ENCODE data around the gene BMX.

The BMX gene

DNA sequence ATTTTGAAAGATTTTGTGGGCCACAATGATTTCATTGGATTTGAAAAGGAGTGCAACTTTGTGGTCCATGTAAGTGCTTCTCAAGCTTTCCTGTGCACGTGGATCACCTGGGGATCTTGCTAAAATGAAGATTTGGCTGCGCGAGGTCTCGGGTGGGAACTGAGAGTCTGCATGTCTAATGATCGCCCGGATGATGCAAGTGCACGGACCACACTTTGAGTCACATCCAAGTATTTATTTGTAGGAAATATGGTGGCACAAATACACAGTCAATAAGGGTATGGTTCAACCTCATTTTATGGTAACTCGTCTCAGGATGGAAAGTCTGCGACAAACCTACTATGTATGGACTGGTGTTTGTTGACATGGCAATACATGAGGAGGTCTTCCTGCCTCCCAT lies 899 bp downstream of the BMX start:
- Histone ChIP-seq H3K9ac (ENCODE audit: low read length) (no peak overlapping the region), H3K79me2 (ENCODE audit: low read length) (no peaks in the 10 kb centered on the region), H3K9me3 (ENCODE audit: insufficient read depth, low read length) (no peaks in the 10 kb centered on the region), H4K20me1 (ENCODE audit: insufficient read depth, low read length) (no peaks in the 10 kb centered on the region), H3K27ac (ENCODE audit: low read length) (no peak overlapping the region), H3K27me3 (ENCODE audit: low read depth, low read length) (no peaks in the 10 kb centered on the region), H3K36me3 (replicated peaks; ENCODE audit: low read depth, low read length) (no peaks in the 10 kb centered on the region), H3K4me2 (ENCODE audit: low read length) (no peak overlapping the region), H3K4me3 (ENCODE audit: low read length) (no peak overlapping the region), H2AFZ (ENCODE audit: low read depth, low read length) (no peak overlapping the region), H3K4me1 (ENCODE audit: low read length) (no peaks in the 10 kb centered on the region)
- TF ChIP-seq, protein P1, sequence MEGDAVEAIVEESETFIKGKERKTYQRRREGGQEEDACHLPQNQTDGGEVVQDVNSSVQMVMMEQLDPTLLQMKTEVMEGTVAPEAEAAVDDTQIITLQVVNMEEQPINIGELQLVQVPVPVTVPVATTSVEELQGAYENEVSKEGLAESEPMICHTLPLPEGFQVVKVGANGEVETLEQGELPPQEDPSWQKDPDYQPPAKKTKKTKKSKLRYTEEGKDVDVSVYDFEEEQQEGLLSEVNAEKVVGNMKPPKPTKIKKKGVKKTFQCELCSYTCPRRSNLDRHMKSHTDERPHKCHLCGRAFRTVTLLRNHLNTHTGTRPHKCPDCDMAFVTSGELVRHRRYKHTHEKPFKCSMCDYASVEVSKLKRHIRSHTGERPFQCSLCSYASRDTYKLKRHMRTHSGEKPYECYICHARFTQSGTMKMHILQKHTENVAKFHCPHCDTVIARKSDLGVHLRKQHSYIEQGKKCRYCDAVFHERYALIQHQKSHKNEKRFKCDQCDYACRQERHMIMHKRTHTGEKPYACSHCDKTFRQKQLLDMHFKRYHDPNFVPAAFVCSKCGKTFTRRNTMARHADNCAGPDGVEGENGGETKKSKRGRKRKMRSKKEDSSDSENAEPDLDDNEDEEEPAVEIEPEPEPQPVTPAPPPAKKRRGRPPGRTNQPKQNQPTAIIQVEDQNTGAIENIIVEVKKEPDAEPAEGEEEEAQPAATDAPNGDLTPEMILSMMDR (IDR thresholded peaks at IDR 0.05; ENCODE audit: low read depth, low read length) = no peak
- TF ChIP-seq EZH2phosphoT487 (IDR thresholded peaks at IDR 0.05; ENCODE audit: low read depth) = no peak

DNA sequence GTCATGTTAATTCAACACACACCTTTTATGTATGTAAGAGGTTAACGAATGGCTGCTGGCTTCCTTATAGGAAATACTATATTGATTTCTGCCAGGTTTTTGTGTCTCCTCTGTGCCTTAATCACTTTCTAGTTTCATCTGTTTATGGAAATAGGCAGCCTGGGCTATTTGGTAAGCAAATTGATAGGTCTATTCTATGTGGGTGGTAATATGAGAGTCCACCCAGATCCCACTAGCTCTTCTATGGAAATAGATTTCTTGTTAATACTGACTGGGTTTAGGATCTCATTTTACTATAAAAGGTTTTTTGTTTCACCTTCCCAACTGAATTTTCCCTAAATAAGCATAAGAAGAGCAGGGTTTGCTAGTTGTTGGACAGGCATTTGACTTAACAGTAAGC lies 4.1 kb downstream of the BMX start:
- Histone ChIP-seq H2AFZ (ENCODE audit: low read depth, low read length) (no peak overlapping the region), H3K79me2 (ENCODE audit: low read length) (no peaks in the 10 kb centered on the region), H4K20me1 (ENCODE audit: insufficient read depth, low read length) (no peaks in the 10 kb centered on the region), H3K27me3 (ENCODE audit: low read depth, low read length) (no peaks in the 10 kb centered on the region), H3K4me1 (ENCODE audit: low read length) (no peaks in the 10 kb centered on the region), H3K36me3 (replicated peaks; ENCODE audit: low read depth, low read length) (no peaks in the 10 kb centered on the region), H3K9ac (ENCODE audit: low read length) (no peak overlapping the region), H3K27ac (ENCODE audit: low read length) (no peak overlapping the region), H3K9me3 (ENCODE audit: insufficient read depth, low read length) (no peaks in the 10 kb centered on the region), H3K4me2 (ENCODE audit: low read length) (no peak overlapping the region), H3K4me3 (ENCODE audit: low read length) (no peak overlapping the region)
- no peak for TF ChIP-seq EZH2phosphoT487 (IDR thresholded peaks at IDR 0.05; ENCODE audit: low read depth)

DNA sequence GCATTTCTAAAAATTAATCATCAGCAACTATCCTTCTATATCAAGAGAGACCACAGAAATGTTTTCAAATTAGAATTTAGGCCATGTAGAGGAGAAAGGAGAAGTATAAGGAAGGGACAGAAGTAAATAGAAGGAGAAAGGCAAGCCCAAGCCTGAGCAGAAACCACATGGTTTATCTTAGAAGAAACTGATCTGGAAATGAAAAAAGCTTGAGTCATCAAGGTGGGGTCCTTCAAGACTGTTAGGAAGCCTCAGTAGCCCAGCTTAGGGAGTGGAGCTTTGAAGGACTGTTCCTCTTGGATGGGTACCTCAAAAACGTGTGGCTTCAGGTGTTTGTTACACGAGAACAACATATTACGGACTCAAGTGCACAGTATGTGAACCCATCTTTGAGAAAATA lies 4.5 kb downstream of the BMX start:
- Histone ChIP-seq H2AFZ (ENCODE audit: low read depth, low read length) (no peak overlapping the region), H3K27me3 (ENCODE audit: low read depth, low read length) (no peaks in the 10 kb centered on the region), H4K20me1 (ENCODE audit: insufficient read depth, low read length) (no peaks in the 10 kb centered on the region), H3K9ac (ENCODE audit: low read length) (no peak overlapping the region), H3K27ac (ENCODE audit: low read length) (no peak overlapping the region), H3K36me3 (replicated peaks; ENCODE audit: low read depth, low read length) (no peaks in the 10 kb centered on the region), H3K79me2 (ENCODE audit: low read length) (no peaks in the 10 kb centered on the region), H3K4me3 (ENCODE audit: low read length) (no peak overlapping the region), H3K9me3 (ENCODE audit: insufficient read depth, low read length) (no peaks in the 10 kb centered on the region), H3K4me2 (ENCODE audit: low read length) (no peak overlapping the region), H3K4me1 (ENCODE audit: low read length) (no peaks in the 10 kb centered on the region)
- TF ChIP-seq, protein P1 (IDR thresholded peaks at IDR 0.05; ENCODE audit: low read depth, low read length) = no peak
- no peak for TF ChIP-seq EZH2phosphoT487 (IDR thresholded peaks at IDR 0.05; ENCODE audit: low read depth)

DNA sequence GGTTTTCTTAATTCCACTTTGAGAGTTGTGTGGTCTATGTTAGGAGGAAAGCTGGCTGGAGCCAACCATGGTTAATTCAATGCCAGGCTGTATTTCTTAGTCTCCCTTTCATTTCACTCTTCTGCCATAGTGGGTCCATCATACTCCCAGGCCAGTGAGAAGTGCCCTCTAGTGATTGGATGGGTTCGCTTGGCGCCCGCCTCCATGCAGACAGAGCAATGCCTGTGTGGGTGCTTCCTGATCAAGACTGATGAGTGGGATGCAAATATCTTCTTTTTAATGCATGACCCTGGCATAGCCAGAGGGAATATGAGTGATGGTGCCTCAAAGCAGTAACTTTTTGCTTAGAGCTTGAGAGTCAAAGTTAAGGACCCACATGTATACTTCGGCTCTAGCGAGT lies 6.4 kb downstream of the BMX start:
- H3K9me3 ChIP-seq (ENCODE audit: insufficient read depth, low read length) = no peaks in the 10 kb centered on the region
- H3K9ac ChIP-seq (ENCODE audit: low read length) = no peak overlapping the region
- no peak overlapping the region for H3K27ac ChIP-seq (ENCODE audit: low read length)
- no peaks in the 10 kb centered on the region for H3K36me3 ChIP-seq (replicated peaks; ENCODE audit: low read depth, low read length)
- no peaks in the 10 kb centered on the region for H4K20me1 ChIP-seq (ENCODE audit: insufficient read depth, low read length)
- no peaks in the 10 kb centered on the region for H3K79me2 ChIP-seq (ENCODE audit: low read length)
- H2AFZ ChIP-seq (ENCODE audit: low read depth, low read length) = no peak overlapping the region
- H3K4me1 ChIP-seq (ENCODE audit: low read length) = no peaks in the 10 kb centered on the region
- no peak overlapping the region for H3K4me2 ChIP-seq (ENCODE audit: low read length)
- no peak overlapping the region for H3K4me3 ChIP-seq (ENCODE audit: low read length)
- no peaks in the 10 kb centered on the region for H3K27me3 ChIP-seq (ENCODE audit: low read depth, low read length)
- no peak for TF ChIP-seq EZH2phosphoT487 (IDR thresholded peaks at IDR 0.05; ENCODE audit: low read depth)
- TF ChIP-seq, protein P1 (IDR thresholded peaks at IDR 0.05; ENCODE audit: low read depth, low read length) = no peak

DNA sequence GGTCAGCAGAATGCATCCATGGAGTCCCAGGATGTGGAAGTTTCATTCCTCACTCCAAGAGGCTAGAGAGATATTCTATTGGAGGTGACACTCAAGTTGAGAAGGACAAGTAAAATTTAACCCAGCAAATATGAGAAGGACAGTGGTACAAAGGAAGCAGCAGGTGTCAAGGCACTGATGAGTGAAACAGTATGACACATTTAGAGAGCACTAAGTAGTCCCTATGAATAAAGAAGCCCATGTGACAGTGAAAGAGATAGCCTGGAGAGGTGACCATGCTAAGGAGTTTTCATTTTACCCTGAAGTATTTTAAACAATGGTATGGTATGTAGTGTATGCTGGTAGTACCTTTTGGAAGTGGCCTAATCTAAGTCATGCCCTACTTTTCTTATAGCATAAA lies 9.2 kb downstream of the BMX start:
- Histone ChIP-seq H3K4me1 (ENCODE audit: low read length) (no peaks in the 10 kb centered on the region), H3K27ac (ENCODE audit: low read length) (no peak overlapping the region), H3K9ac (ENCODE audit: low read length) (no peak overlapping the region), H3K9me3 (ENCODE audit: insufficient read depth, low read length) (no peaks in the 10 kb centered on the region), H2AFZ (ENCODE audit: low read depth, low read length) (no peak overlapping the region), H3K36me3 (replicated peaks; ENCODE audit: low read depth, low read length) (no peaks in the 10 kb centered on the region), H3K79me2 (ENCODE audit: low read length) (no peaks in the 10 kb centered on the region), H3K4me2 (ENCODE audit: low read length) (no peak overlapping the region), H3K4me3 (ENCODE audit: low read length) (no peak overlapping the region), H4K20me1 (ENCODE audit: insufficient read depth, low read length) (no peaks in the 10 kb centered on the region), H3K27me3 (ENCODE audit: low read depth, low read length) (no peaks in the 10 kb centered on the region)
- no peak for TF ChIP-seq EZH2phosphoT487 (IDR thresholded peaks at IDR 0.05; ENCODE audit: low read depth)
- TF ChIP-seq, protein P1 (IDR thresholded peaks at IDR 0.05; ENCODE audit: low read depth, low read length) = no peak

All from OCI-LY3 (cell line).